H1 (cell line): ENCODE results near the gene TCEA2. TPM values are rescaled to one million over a fixed set of nuclear protein-coding genes. Genes with fewer than 3 reads are reported as not detected.

Experiments used
- CTCF ChIA-PET: fragments of 300-600 bp; sonication (Branson Sonifier 250); formaldehyde crosslinking; loops from one replicate; lab custom pipeline; 2021; ENCODE audit not compliant: partially characterized antibody; lab: Charles Lee
- POLR2A ChIA-PET: fragments of 300-600 bp; sonication (Branson Sonifier 250); formaldehyde crosslinking; loops from one replicate; lab custom pipeline; 2021; ENCODE audit warnings: inconsistent platforms; ENCODE audit not compliant: partially characterized antibody; lab: Charles Lee
- DNase-seq, 2 experiments: peaks; one replicate each; pipeline versions ENCODE4 v3.0.0 to v3.0.0-alpha.2; 2010 to 2022; ENCODE audit warnings: low spot score in 2 of 2, low read depth in 1 of 2, mixed read lengths in 1 of 2
- FAIRE-seq: peaks from 2 replicates; lab custom pipeline; 2011; peaks lifted over from hg19 to GRCh38; lab: Jason Lieb, UNC
- H2AFZ ChIP-seq: 2 replicates; pipeline ENCODE4 v1.8.1; 2012; ENCODE audit warnings: low read length, inconsistent platforms
- H2AK5ac ChIP-seq: 2 replicates; pipeline ENCODE4 v1.6.1; 2013; ENCODE audit warnings: low read depth, low read length
- H2BK120ac ChIP-seq: replicated peaks from 2 replicates; pipeline ENCODE3; 2013; ENCODE audit warnings: low read depth, low read length, inconsistent platforms
- H2BK12ac ChIP-seq: 2 replicates; pipeline ENCODE4 v1.6.1; 2013; ENCODE audit warnings: low read depth, low read length
- H2BK15ac ChIP-seq: 2 replicates; pipeline ENCODE4 v1.6.1; 2013; ENCODE audit warnings: low read length
- H2BK20ac ChIP-seq: 2 replicates; pipeline ENCODE4 v1.6.1; 2013; ENCODE audit warnings: low read length
- H2BK5ac ChIP-seq: 2 replicates; pipeline ENCODE4 v1.6.1; 2013; ENCODE audit warnings: low read depth, low read length
- H3K14ac ChIP-seq: 2 replicates; pipeline ENCODE4 v1.6.1; 2013; ENCODE audit warnings: inconsistent platforms; ENCODE audit not compliant: insufficient read length
- H3K18ac ChIP-seq: 2 replicates; pipeline ENCODE4 v1.6.1; 2013; ENCODE audit warnings: low read length; ENCODE audit errors: extremely low read depth
- H3K23ac ChIP-seq: 2 replicates; pipeline ENCODE4 v1.6.1; 2013; ENCODE audit warnings: inconsistent platforms; ENCODE audit not compliant: insufficient read length
- H3K23me2 ChIP-seq: 2 replicates; pipeline ENCODE4 v1.6.1; 2013; ENCODE audit warnings: low read depth, low read length
- H3K27ac ChIP-seq: 2 replicates; pipeline ENCODE4 v1.6.1; 2011; ENCODE audit warnings: low read depth, low read length, inconsistent platforms
- H3K27me3 ChIP-seq, 4 experiments: replicated peaks in 1 of 4; 1 replicate in 1 of 4; 2 replicates in 3 of 4; pipeline versions ENCODE4 v1.6.1 to v1.8.1; 2011 to 2013; ENCODE audit warnings: low read length in 3 of 4, mild to moderate bottlenecking in 3 of 4, inconsistent platforms in 2 of 4, mixed read lengths in 2 of 4, moderate library complexity in 1 of 4; ENCODE audit not compliant: control insufficient read depth in 3 of 4, insufficient read depth in 3 of 4; ENCODE audit errors: extremely low read depth in 1 of 4
- H3K36me3 ChIP-seq, 4 experiments: 2 replicates each; pipeline versions ENCODE4 v1.6.1 to v1.8.1; 2011 to 2013; ENCODE audit warnings: mild to moderate bottlenecking in 4 of 4, low read length in 3 of 4, moderate library complexity in 2 of 4, control low read depth in 1 of 4, inconsistent platforms in 1 of 4; ENCODE audit not compliant: insufficient read depth in 4 of 4, control insufficient read depth in 2 of 4
- H3K4ac ChIP-seq: replicated peaks from 2 replicates; pipeline ENCODE3; 2013; ENCODE audit warnings: low read length, low read depth, mixed read lengths, inconsistent platforms; ENCODE audit not compliant: insufficient read length
- H3K4me1 ChIP-seq, 4 experiments: replicated peaks in 1 of 4; 1 replicate in 1 of 4; 2 replicates in 3 of 4; pipeline versions ENCODE4 v1.6.1 to v1.8.1; 2011 to 2013; ENCODE audit warnings: low read length in 3 of 4, inconsistent platforms in 2 of 4, mixed read lengths in 1 of 4; ENCODE audit not compliant: insufficient read depth in 4 of 4, control insufficient read depth in 3 of 4
- H3K4me2 ChIP-seq, 2 experiments: 2 replicates each; pipeline versions ENCODE4 v1.6.1 to v1.8.1; 2011 to 2013; ENCODE audit warnings: low read depth in 2 of 2, low read length in 2 of 2, control low read depth in 1 of 2, inconsistent platforms in 1 of 2, mild to moderate bottlenecking in 1 of 2; ENCODE audit not compliant: insufficient read depth in 1 of 2
- H3K4me3 ChIP-seq, 4 experiments: fragments of 200-600, 300-600 bp in 1 of 4; sonication (generic), shearing (Covaris generic), sonication (Bioruptor Twin) in 1 of 4; 2 replicates each; pipeline versions ENCODE4 v1.5.1 to v1.8.1; 2011 to 2016; ENCODE audit warnings: low read length in 4 of 4, low read depth in 3 of 4, control low read depth in 2 of 4, inconsistent platforms in 2 of 4, mild to moderate bottlenecking in 2 of 4, mixed read lengths in 1 of 4, moderate library complexity in 1 of 4; ENCODE audit not compliant: insufficient read depth in 2 of 4; ENCODE audit errors: extremely low read depth in 1 of 4
- H3K56ac ChIP-seq: replicated peaks from 2 replicates; pipeline ENCODE3; 2013; ENCODE audit warnings: low read depth, mild to moderate bottlenecking, mixed read lengths, low read length, inconsistent platforms; ENCODE audit not compliant: insufficient read length
- H3K79me1 ChIP-seq: 2 replicates; pipeline ENCODE4 v1.6.1; 2013; ENCODE audit warnings: low read depth, low read length, control low read depth
- H3K79me2 ChIP-seq, 2 experiments: 2 replicates each; pipeline versions ENCODE4 v1.6.1 to v1.8.1; 2012 to 2013; ENCODE audit warnings: low read length in 2 of 2, mild to moderate bottlenecking in 2 of 2, inconsistent platforms in 1 of 2; ENCODE audit not compliant: insufficient read depth in 2 of 2, control insufficient read depth in 1 of 2
- H3K9ac ChIP-seq, 4 experiments: replicated peaks in 1 of 4; 1 replicate in 1 of 4; 2 replicates in 3 of 4; pipeline versions ENCODE4 v1.6.1 to v1.8.1; 2011 to 2013; ENCODE audit warnings: low read depth in 3 of 4, low read length in 3 of 4, control low read depth in 2 of 4, mild to moderate bottlenecking in 2 of 4, moderate library complexity in 2 of 4, inconsistent platforms in 1 of 4; ENCODE audit errors: extremely low read depth in 1 of 4
- H3K9me3 ChIP-seq, 2 experiments: 2 replicates each; pipeline versions ENCODE4 v1.6.1 to v1.8.1; 2012 to 2013; ENCODE audit warnings: mild to moderate bottlenecking in 2 of 2, moderate library complexity in 2 of 2, control low read depth in 1 of 2, inconsistent platforms in 1 of 2, low read depth in 1 of 2, low read length in 1 of 2, mixed read lengths in 1 of 2; ENCODE audit not compliant: insufficient read depth in 2 of 2
- H4K20me1 ChIP-seq, 2 experiments: replicated peaks in 1 of 2; 2 replicates each; pipeline versions ENCODE3 to v1.8.1; 2011 to 2013; ENCODE audit warnings: inconsistent platforms in 2 of 2, low read length in 2 of 2, mild to moderate bottlenecking in 1 of 2; ENCODE audit not compliant: insufficient read depth in 2 of 2, control insufficient read depth in 1 of 2
- H4K5ac ChIP-seq: 2 replicates; pipeline ENCODE4 v1.6.1; 2013; ENCODE audit warnings: low read length, low read depth, mixed read lengths, inconsistent platforms; ENCODE audit not compliant: insufficient read length
- H4K8ac ChIP-seq: 2 replicates; pipeline ENCODE4 v1.8.0; 2013; ENCODE audit warnings: mild to moderate bottlenecking, moderate library complexity, low read length, inconsistent platforms; ENCODE audit not compliant: insufficient read depth; ENCODE audit errors: extremely low read depth
- H4K91ac ChIP-seq: replicated peaks from 2 replicates; pipeline ENCODE3; 2013; ENCODE audit warnings: low read length, mixed read lengths, inconsistent platforms; ENCODE audit not compliant: insufficient read length
- BACH1 ChIP-seq: IDR thresholded peaks from 2 replicates; pipeline ENCODE4 v1.6.1; 2012; ENCODE audit warnings: low read length, improper control_type of control experiment
- CTBP2 ChIP-seq: IDR thresholded peaks from 2 replicates; pipeline ENCODE4 v1.7.0; 2011; ENCODE audit warnings: borderline replicate concordance, mild to moderate bottlenecking, moderate library complexity, mixed read lengths, low read length; ENCODE audit not compliant: insufficient read depth, insufficient read length
- RFX5 ChIP-seq: IDR thresholded peaks from 2 replicates; pipeline ENCODE4 v1.6.1; 2011; ENCODE audit warnings: low read depth, low read length, improper control_type of control experiment, borderline replicate concordance
- SIN3A ChIP-seq, 2 experiments: IDR thresholded peaks in 1 of 2; conservative IDR thresholded peaks in 1 of 2; 2 replicates each; pipeline ENCODE4 v1.6.1; 2011 to 2012; ENCODE audit warnings: low read length in 2 of 2, improper control_type of control experiment in 1 of 2, low read depth in 1 of 2, mild to moderate bottlenecking in 1 of 2
- SP2 ChIP-seq: IDR thresholded peaks from 2 replicates; pipeline ENCODE4 v1.6.1; 2012; ENCODE audit warnings: mild to moderate bottlenecking, low read length, inconsistent platforms
- TBP ChIP-seq: IDR thresholded peaks from 2 replicates; pipeline ENCODE4 v1.6.1; 2011; ENCODE audit warnings: low read depth, low read length, improper control_type of control experiment
- WGBS, 2 experiments: shearing (Covaris generic) in 1 of 2; methylation state at CpG; one replicate each; pipeline versions ENCODE4 v1.1.6 to v1.1.7; 2013 to 2015; ENCODE audit warnings: low lambda C conversion rate in 2 of 2, mixed read lengths in 2 of 2, inconsistent platforms in 1 of 2, low coverage in 1 of 2, missing lambda C conversion rate in 1 of 2; ENCODE audit not compliant: insufficient replicate concordance in 2 of 2, insufficient coverage in 1 of 2, insufficient read length in 1 of 2; ENCODE audit errors: extremely low coverage in 1 of 2, missing lambda C conversion rate in 1 of 2; 5-methylcytosine and 5-hydroxymethylcytosine counted together
- polyA plus RNA-seq, 7 experiments: library from polyadenylated mRNA; depleted of rRNA in 3 of 7; stranded (reverse) in 5 of 7; unstranded in 2 of 7; fragments of >200 nt in 5 of 7; fragments of 200-250 nt in 2 of 7; gene quantifications; 1 replicate in 5 of 7; 2 replicates in 1 of 7; 4 replicates in 1 of 7; pipeline versions ENCODE4 v1.2.1 to v1.2.3, GENCODE V29; 2011 to 2013; ENCODE audit warnings: missing spikeins in 2 of 7, mixed read lengths in 2 of 7
- total RNA-seq: library from RNA; stranded (reverse); fragmentation: NEBNext Ultra II Directional; extraction: Animal tissue kit (Norgen Biotek cat#: 25700); gene quantifications from 2 replicates; pipeline ENCODE4 v1.2.1, GENCODE V29; 2021

The TCEA2 gene
- total and polyA plus RNA-seq, 2 of the 8 experiments (the other 6 are each of a cell fraction or from before 2014, with no cell fraction given) = 41.4 to 42.3 TPM

DNA sequence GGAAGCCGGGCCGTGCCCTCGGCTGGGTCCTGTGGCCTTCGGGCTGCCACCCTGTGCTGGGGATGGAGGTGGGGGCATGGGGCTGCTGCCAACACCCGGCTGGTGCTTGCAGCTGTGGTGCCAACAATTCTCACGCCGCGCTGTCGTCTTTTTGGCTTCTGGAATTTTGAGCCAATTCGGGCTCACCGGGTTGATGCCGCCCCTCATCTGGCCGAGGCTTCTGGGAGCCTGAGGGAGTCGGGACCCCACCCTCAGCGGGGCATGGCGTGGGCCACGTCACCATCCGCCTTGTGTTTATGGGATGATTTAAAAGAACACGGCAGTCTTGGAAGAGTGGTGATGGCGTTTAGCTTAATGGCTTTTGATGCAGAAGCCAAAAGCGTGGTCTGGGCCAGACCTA, 53.0 kb downstream of the TCEA2 start:
- Histone ChIP-seq H4K5ac (no peak overlapping the region), H2BK20ac (no peak overlapping the region), H3K79me1 (no peaks in the 10 kb centered on the region), H3K4ac (no peak overlapping the region), H3K4me2 (no peak overlapping the region), H4K8ac (no peak overlapping the region; the same call in 1 of the 2 replicates), H2BK120ac (no peak overlapping the region), H3K27me3 (no peaks in the 10 kb centered on the region), H2AK5ac (no peak overlapping the region), H3K27ac (no peak overlapping the region), H3K14ac (no peak overlapping the region), H3K4me3 (no peak overlapping the region), H3K9me3 (no peaks in the 10 kb centered on the region), H3K36me3 (no peaks in the 10 kb centered on the region), H3K9ac (0 out of 7 replicates have a peak overlapping the region, but pooled peaks of 1 of the 4 experiments have one; percentile 13), H2BK12ac (no peak overlapping the region), H3K4me1 (no peaks in the 10 kb centered on the region; a peak in 2 of 7 replicates), H3K79me2 (no peaks in the 10 kb centered on the region), H4K91ac (no peak overlapping the region), H2BK15ac (no peak overlapping the region), H3K18ac (no peak overlapping the region), H3K56ac (no peak overlapping the region), H2BK5ac (no peak overlapping the region), H3K23me2 (no peaks in the 10 kb centered on the region), H2AFZ (no peak overlapping the region), H4K20me1 (no peaks in the 10 kb centered on the region), H3K23ac (no peak overlapping the region)
- TF ChIP-seq SP2 = no peak
- TF ChIP-seq TBP = no peak
- TF ChIP-seq BACH1 = no peak
- TF ChIP-seq SIN3A (conservative IDR thresholded peaks at IDR 0.05 in 1 of 2, IDR thresholded peaks at IDR 0.05 in 1 of 2; ENCODE audit: low read depth in 1 of 2, low read length in 2 of 2) = no peak
- no peak for TF ChIP-seq CTBP2
- TF ChIP-seq RFX5 = no peak
- FAIRE-seq = no peak
- CTCF ChIA-PET = interaction anchor here (0.7 to 10.1 kb wide), 11 partner anchors 8 to 170 kb away, joined by 3 to 144 read pairs (median 4); partner anchors contain the start of genes LKAAEAR1, OPRL1, PRPF6 and RGS19
- 89% methylated on average over 21 of the region's 21 CpGs; no CpG with 5 or more reads in 1 of the 2 experiments for WGBS, 2 experiments
- POLR2A ChIA-PET = no interaction called here
- DNase-seq = peak in 1 of 2 experiments; percentile 41
